MM.1S (cell line): ENCODE results near the gene SETDB1.

Experiments
- EZH2 ChIP-seq: fragments of 300-600 bp; sonication (generic); optimal IDR thresholded peaks from 2 replicates; pipeline ENCODE3; 2017; ENCODE audit warnings: low read depth, mild to moderate bottlenecking, antibody characterized with exemption, low read length, mixed read lengths
- TF ChIP-seq, protein P1 (sequence below): fragments of 300-600 bp; sonication (generic); IDR thresholded peaks from 2 replicates; pipeline ENCODE4 v1.5.1; 2016; ENCODE audit warnings: antibody characterized with exemption, low read length, mixed read lengths

GRCh38 chr1:151012684-151013471, 86.7 kb downstream of the SETDB1 start:
- TF ChIP-seq EZH2: no peak
- TF ChIP-seq, protein P1, sequence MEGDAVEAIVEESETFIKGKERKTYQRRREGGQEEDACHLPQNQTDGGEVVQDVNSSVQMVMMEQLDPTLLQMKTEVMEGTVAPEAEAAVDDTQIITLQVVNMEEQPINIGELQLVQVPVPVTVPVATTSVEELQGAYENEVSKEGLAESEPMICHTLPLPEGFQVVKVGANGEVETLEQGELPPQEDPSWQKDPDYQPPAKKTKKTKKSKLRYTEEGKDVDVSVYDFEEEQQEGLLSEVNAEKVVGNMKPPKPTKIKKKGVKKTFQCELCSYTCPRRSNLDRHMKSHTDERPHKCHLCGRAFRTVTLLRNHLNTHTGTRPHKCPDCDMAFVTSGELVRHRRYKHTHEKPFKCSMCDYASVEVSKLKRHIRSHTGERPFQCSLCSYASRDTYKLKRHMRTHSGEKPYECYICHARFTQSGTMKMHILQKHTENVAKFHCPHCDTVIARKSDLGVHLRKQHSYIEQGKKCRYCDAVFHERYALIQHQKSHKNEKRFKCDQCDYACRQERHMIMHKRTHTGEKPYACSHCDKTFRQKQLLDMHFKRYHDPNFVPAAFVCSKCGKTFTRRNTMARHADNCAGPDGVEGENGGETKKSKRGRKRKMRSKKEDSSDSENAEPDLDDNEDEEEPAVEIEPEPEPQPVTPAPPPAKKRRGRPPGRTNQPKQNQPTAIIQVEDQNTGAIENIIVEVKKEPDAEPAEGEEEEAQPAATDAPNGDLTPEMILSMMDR: no peak
